Nephron (organoid): ENCODE measurements around the gene ATXN7L2.

Source experiments
- H3K27ac Mint-ChIP-seq, 3 experiments: 2 replicates each; pipeline ENCODE4 v1.8.0; 2020; ENCODE audit warnings: mixed read lengths in 3 of 3, mild to moderate bottlenecking in 2 of 3, moderate library complexity in 1 of 3
- H3K27me3 Mint-ChIP-seq: 2 replicates; pipeline ENCODE4 v1.8.0; 2021; ENCODE audit warnings: low read depth, mild to moderate bottlenecking, moderate library complexity, mixed read lengths
- H3K36me3 Mint-ChIP-seq: 2 replicates; pipeline ENCODE4 v1.8.0; 2020; ENCODE audit warnings: low read depth, mixed read lengths
- H3K4me1 Mint-ChIP-seq: 2 replicates; pipeline ENCODE4 v1.8.0; 2020; ENCODE audit warnings: mixed read lengths
- H3K4me3 Mint-ChIP-seq, 3 experiments: 2 replicates each; pipeline ENCODE4 v1.8.0; 2020; ENCODE audit warnings: mild to moderate bottlenecking in 3 of 3, mixed read lengths in 3 of 3, moderate library complexity in 2 of 3
- H3K9me3 Mint-ChIP-seq: 2 replicates; pipeline ENCODE4 v1.8.0; 2020; ENCODE audit warnings: mixed read lengths
- TF ChIP-seq, protein P1 (sequence below), 3 experiments: fragments of 200-600 bp; sonication (generic); IDR thresholded peaks; one replicate each; pipeline ENCODE4 v1.5.0; 2021; ENCODE audit warnings: antibody characterized with exemption in 3 of 3; ENCODE audit not compliant: unreplicated experiment in 3 of 3

The ATXN7L2 gene

DNA sequence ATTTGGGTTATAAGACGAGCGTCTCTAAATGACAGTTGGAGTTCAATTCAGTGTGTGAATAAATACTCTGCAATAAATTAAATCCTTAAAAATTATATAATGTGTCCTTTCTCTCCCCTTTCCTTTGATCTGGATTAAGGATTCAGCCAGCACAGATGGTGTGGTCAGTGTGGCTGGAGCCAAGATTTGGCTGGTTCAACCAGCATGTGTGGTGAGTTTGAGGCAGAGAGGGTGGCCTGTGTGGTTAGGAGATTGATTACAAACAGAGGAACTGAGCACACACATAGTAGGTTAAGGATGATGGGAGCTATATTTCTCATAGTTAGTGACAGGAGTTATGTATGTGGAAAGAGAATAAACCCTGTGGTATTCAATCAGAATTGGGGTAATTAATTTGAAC is 40.0 kb downstream of the ATXN7L2 start:
- Mint-ChIP-seq H3K27me3 (no peaks in the 10 kb centered on the region), H3K4me3 (no peak overlapping the region), H3K9me3 (peaks cover 3% of the 10 kb centered on the region), H3K4me1 (peaks cover 44% of the 10 kb centered on the region), H3K27ac (no peak overlapping the region), H3K36me3 (no peaks in the 10 kb centered on the region)
- TF ChIP-seq, protein P1, sequence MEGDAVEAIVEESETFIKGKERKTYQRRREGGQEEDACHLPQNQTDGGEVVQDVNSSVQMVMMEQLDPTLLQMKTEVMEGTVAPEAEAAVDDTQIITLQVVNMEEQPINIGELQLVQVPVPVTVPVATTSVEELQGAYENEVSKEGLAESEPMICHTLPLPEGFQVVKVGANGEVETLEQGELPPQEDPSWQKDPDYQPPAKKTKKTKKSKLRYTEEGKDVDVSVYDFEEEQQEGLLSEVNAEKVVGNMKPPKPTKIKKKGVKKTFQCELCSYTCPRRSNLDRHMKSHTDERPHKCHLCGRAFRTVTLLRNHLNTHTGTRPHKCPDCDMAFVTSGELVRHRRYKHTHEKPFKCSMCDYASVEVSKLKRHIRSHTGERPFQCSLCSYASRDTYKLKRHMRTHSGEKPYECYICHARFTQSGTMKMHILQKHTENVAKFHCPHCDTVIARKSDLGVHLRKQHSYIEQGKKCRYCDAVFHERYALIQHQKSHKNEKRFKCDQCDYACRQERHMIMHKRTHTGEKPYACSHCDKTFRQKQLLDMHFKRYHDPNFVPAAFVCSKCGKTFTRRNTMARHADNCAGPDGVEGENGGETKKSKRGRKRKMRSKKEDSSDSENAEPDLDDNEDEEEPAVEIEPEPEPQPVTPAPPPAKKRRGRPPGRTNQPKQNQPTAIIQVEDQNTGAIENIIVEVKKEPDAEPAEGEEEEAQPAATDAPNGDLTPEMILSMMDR (IDR thresholded peaks at IDR 0.05; ENCODE audit: unreplicated experiment in 3 of 3): no peak

DNA sequence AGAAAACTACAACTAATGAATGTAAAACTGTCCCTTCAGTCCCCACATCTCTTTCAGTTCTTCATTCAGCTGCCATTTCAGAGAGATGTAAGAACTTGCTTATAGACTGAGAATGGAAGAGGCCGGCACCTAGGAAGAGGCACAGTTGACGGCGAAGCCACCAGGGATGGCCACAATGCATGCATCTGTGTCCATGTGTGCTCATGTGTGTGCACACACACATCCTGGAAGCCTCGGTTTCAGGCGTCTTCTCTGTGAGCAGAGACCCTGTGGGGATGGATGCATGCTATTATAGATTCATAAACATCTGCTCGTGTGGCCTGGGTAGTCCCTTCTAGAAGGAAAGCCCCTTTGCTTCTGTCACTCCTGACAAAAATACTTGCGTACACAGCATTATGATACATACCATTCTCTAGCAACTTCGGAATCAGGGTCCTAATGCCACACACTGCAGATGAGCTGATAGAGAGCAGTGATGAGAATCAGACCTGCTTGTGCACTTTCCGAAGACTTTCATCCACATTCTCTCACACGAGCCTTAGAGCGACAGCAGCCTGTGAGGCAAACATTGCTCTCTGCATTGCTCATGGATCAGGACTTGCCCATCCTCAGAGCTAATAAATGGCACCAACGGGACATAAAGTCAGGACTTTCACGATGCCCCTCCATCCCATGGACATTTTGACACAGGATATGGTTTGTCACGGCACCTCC is 43.5 kb downstream of the ATXN7L2 start:
- TF ChIP-seq, protein P1 (IDR thresholded peaks at IDR 0.05; ENCODE audit: unreplicated experiment in 3 of 3): no peak
- Mint-ChIP-seq H3K9me3 (peaks cover 3% of the 10 kb centered on the region), H3K27ac (peak overlapping the region in 2 of 3 experiments; percentile 46 to 67), H3K27me3 (peaks cover 6% of the 10 kb centered on the region), H3K4me1 (peaks cover 62% of the 10 kb centered on the region), H3K4me3 (no peak overlapping the region), H3K36me3 (no peaks in the 10 kb centered on the region)

DNA sequence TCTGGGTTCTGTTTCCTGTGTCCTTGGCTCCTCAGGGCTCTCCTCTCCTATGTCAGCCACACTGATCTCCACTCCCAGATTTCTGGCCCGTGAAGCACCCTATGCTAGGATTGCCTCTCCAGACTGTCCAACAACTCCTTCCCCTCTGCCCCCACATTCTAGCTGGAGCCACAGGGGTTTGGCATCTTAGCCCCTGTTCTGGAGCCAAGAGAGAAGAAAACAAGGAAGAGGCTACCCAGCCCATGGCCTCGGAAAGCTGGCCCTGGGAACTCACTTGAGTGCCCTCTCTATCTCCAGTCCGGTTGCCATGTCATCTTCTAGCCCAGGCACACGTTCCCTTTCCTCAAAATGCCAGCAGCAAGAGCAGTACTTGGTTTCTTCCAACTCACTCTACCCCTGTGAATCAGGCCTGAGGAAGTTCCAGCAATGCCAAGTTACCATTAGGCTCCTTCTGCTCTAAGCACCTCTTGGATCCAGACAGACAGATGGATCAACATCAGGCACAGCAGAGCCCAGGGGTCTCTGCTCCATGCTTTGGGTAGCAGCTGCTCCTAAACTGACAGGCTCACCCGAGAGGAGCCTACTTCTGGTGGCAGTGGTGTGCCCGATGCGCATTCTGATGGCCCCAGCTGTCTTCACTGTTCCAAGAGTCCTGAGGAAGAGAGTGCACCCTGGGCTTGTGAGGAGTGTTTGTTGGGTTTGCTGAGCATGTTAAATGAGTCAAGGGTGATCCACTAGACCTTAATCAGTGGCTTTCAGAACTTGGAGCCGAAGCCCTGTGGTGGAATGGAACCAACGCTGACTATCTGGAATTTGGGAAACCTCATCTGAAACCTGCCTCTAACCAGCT is 44.4 kb downstream of the ATXN7L2 start:
- peaks cover 10% of the 10 kb centered on the region for H3K27me3 Mint-ChIP-seq
- TF ChIP-seq, protein P1 (IDR thresholded peaks at IDR 0.05; ENCODE audit: unreplicated experiment in 3 of 3): no peak
- H3K27ac Mint-ChIP-seq: peak overlapping the region in 2 of 3 experiments; percentile 46 to 67
- peaks cover 68% of the 10 kb centered on the region for H3K4me1 Mint-ChIP-seq
- H3K36me3 Mint-ChIP-seq: no peaks in the 10 kb centered on the region
- no peak overlapping the region for H3K4me3 Mint-ChIP-seq
- H3K9me3 Mint-ChIP-seq: peaks cover 3% of the 10 kb centered on the region

GRCh38 chr1:109528712-109529111 is 45.0 kb downstream of the ATXN7L2 start:
- H3K27ac Mint-ChIP-seq: peak overlapping the region; percentile 61 to 93 (median 71)
- peaks cover 70% of the 10 kb centered on the region for H3K4me1 Mint-ChIP-seq
- no peak overlapping the region for H3K4me3 Mint-ChIP-seq
- TF ChIP-seq, protein P1 (IDR thresholded peaks at IDR 0.05; ENCODE audit: unreplicated experiment in 3 of 3): no peak
- peaks cover 3% of the 10 kb centered on the region for H3K9me3 Mint-ChIP-seq
- peaks cover 10% of the 10 kb centered on the region for H3K27me3 Mint-ChIP-seq
- no peaks in the 10 kb centered on the region for H3K36me3 Mint-ChIP-seq

GRCh38 chr1:109529881-109530456 is 46.3 kb downstream of the ATXN7L2 start:
- Mint-ChIP-seq H3K4me1 (peaks cover 79% of the 10 kb centered on the region), H3K27me3 (peaks cover 10% of the 10 kb centered on the region), H3K27ac (peak overlapping the region; percentile 76 to 93 (median 83)), H3K9me3 (no peaks in the 10 kb centered on the region), H3K36me3 (no peaks in the 10 kb centered on the region), H3K4me3 (peak overlapping the region in 2 of 3 experiments; percentile 10 to 74)
- TF ChIP-seq, protein P1 (IDR thresholded peaks at IDR 0.05; ENCODE audit: unreplicated experiment in 3 of 3): no peak
